Measurements from ENCODE around the gene GCAT. TPM values are rescaled to one million over a fixed set of nuclear protein-coding genes. Genes with fewer than 3 reads are reported as not detected.
A peak's percentile ranks its signal among the peaks of the same experiment; 100 is the strongest.

GCAT gene
- total and polyA plus RNA-seq, 4 donors = 22.2 to 27.5 (median 23.8) TPM

- Histone ChIP-seq H3K4me1 (ENCODE audit: control insufficient read depth, insufficient read depth, low read length) (peaks cover 17% of the 10 kb centered on the region), H3K36me3 (ENCODE audit: control insufficient read depth, insufficient read depth, low read length) (peaks cover 28% of the 10 kb centered on the region), H3K27me3 (ENCODE audit: control insufficient read depth, insufficient read depth, low read length) (no peaks in the 10 kb centered on the region), H3K27ac (ENCODE audit: low read depth, low read length) (no peak overlapping the region), H3K4me3 (ENCODE audit: low read depth, low read length) (no peak overlapping the region), H3K9me3 (ENCODE audit: control insufficient read depth, insufficient read depth, low read length) (no peaks in the 10 kb centered on the region)
- DNase-seq (ENCODE audit: low read depth in 4 of 6, low spot score in 6 of 6) = no peak
- 91% methylated on average over 2 of the region's 4 CpGs for WGBS (ENCODE audit: insufficient coverage)
Observed at GRCh38 chr22:37850801-37851200, 43.1 kb downstream of the GCAT start.

- 95% methylated on average over 4 of the region's 5 CpGs for WGBS (ENCODE audit: insufficient coverage)
- Histone ChIP-seq H3K4me3 (ENCODE audit: low read depth, low read length) (no peak overlapping the region), H3K27ac (ENCODE audit: low read depth, low read length) (no peak overlapping the region), H3K27me3 (ENCODE audit: control insufficient read depth, insufficient read depth, low read length) (no peaks in the 10 kb centered on the region), H3K4me1 (ENCODE audit: control insufficient read depth, insufficient read depth, low read length) (peaks cover 17% of the 10 kb centered on the region), H3K36me3 (ENCODE audit: control insufficient read depth, insufficient read depth, low read length) (peaks cover 42% of the 10 kb centered on the region), H3K9me3 (ENCODE audit: control insufficient read depth, insufficient read depth, low read length) (no peaks in the 10 kb centered on the region)
- DNase-seq (ENCODE audit: low read depth in 4 of 6, low spot score in 6 of 6) = no peak
Observed at GRCh38 chr22:37852418-37852817, 44.7 kb downstream of the GCAT start.

GRCh38 chr22:37854946-37855345, 47.2 kb downstream of the GCAT start:
- Histone ChIP-seq H3K27me3 (ENCODE audit: control insufficient read depth, insufficient read depth, low read length) (no peaks in the 10 kb centered on the region), H3K36me3 (ENCODE audit: control insufficient read depth, insufficient read depth, low read length) (peaks cover 59% of the 10 kb centered on the region), H3K4me3 (ENCODE audit: low read depth, low read length) (no peak overlapping the region), H3K4me1 (ENCODE audit: control insufficient read depth, insufficient read depth, low read length) (peaks cover 4% of the 10 kb centered on the region), H3K27ac (ENCODE audit: low read depth, low read length) (no peak overlapping the region), H3K9me3 (ENCODE audit: control insufficient read depth, insufficient read depth, low read length) (no peaks in the 10 kb centered on the region)
- WGBS (ENCODE audit: insufficient coverage) = 74% methylated on average over 2 of the region's 2 CpGs
- DNase-seq (ENCODE audit: low read depth in 4 of 6, low spot score in 6 of 6) = peak in 1 of 6 donors; percentile 21

GRCh38 chr22:37855462-37855861, 47.7 kb downstream of the GCAT start:
- whole genome bisulfite sequencing (ENCODE audit: insufficient coverage) = 89% methylated on average over 1 of the region's 2 CpGs
- H3K4me3 ChIP-seq (ENCODE audit: low read depth, low read length) = no peak overlapping the region

GRCh38 chr22:37860796-37861421, 53.2 kb downstream of the GCAT start:
- peaks cover 74% of the 10 kb centered on the region for H3K36me3 ChIP-seq (ENCODE audit: control insufficient read depth, insufficient read depth, low read length)
- no peak overlapping the region for H3K27ac ChIP-seq (ENCODE audit: low read depth, low read length)
- no peaks in the 10 kb centered on the region for H3K27me3 ChIP-seq (ENCODE audit: control insufficient read depth, insufficient read depth, low read length)
- DNase-seq (ENCODE audit: low read depth in 4 of 6, low spot score in 6 of 6) = no peak
- H3K4me3 ChIP-seq (ENCODE audit: low read depth, low read length) = no peak overlapping the region
- no peaks in the 10 kb centered on the region for H3K9me3 ChIP-seq (ENCODE audit: control insufficient read depth, insufficient read depth, low read length)
- no peaks in the 10 kb centered on the region for H3K4me1 ChIP-seq (ENCODE audit: control insufficient read depth, insufficient read depth, low read length)
- WGBS (ENCODE audit: insufficient coverage) = 100% methylated on average over 3 of the region's 7 CpGs

More at GRCh38 chr22:37855462-37855861, 47.7 kb downstream of the GCAT start:
- H3K27ac ChIP-seq (ENCODE audit: low read depth, low read length) = no peak overlapping the region
- DNase-seq (ENCODE audit: low read depth in 4 of 6, low spot score in 6 of 6) = no peak
- H3K36me3 ChIP-seq (ENCODE audit: control insufficient read depth, insufficient read depth, low read length) = peaks cover 64% of the 10 kb centered on the region
- H3K27me3 ChIP-seq (ENCODE audit: control insufficient read depth, insufficient read depth, low read length) = no peaks in the 10 kb centered on the region
- peaks cover under 1% of the 10 kb centered on the region for H3K4me1 ChIP-seq (ENCODE audit: control insufficient read depth, insufficient read depth, low read length)
- no peaks in the 10 kb centered on the region for H3K9me3 ChIP-seq (ENCODE audit: control insufficient read depth, insufficient read depth, low read length)

- 100% methylated on average over 1 of the region's 7 CpGs for WGBS (ENCODE audit: insufficient coverage)
- H3K9me3 ChIP-seq (ENCODE audit: control insufficient read depth, insufficient read depth, low read length) = no peaks in the 10 kb centered on the region
- H3K4me3 ChIP-seq (ENCODE audit: low read depth, low read length) = no peak overlapping the region
- H3K27me3 ChIP-seq (ENCODE audit: control insufficient read depth, insufficient read depth, low read length) = no peaks in the 10 kb centered on the region
- H3K4me1 ChIP-seq (ENCODE audit: control insufficient read depth, insufficient read depth, low read length) = no peaks in the 10 kb centered on the region
- H3K36me3 ChIP-seq (ENCODE audit: control insufficient read depth, insufficient read depth, low read length) = peaks cover 70% of the 10 kb centered on the region
- no peak for DNase-seq (ENCODE audit: low read depth in 4 of 6, low spot score in 6 of 6)
- H3K27ac ChIP-seq (ENCODE audit: low read depth, low read length) = no peak overlapping the region
Observed at GRCh38 chr22:37862570-37863325, 55.0 kb downstream of the GCAT start.

- H3K27ac ChIP-seq (ENCODE audit: low read depth, low read length) = no peak overlapping the region
- H3K4me1 ChIP-seq (ENCODE audit: control insufficient read depth, insufficient read depth, low read length) = no peaks in the 10 kb centered on the region
- H3K36me3 ChIP-seq (ENCODE audit: control insufficient read depth, insufficient read depth, low read length) = peaks cover 76% of the 10 kb centered on the region
- 95% methylated on average over 4 of the region's 6 CpGs for WGBS (ENCODE audit: insufficient coverage)
- H3K4me3 ChIP-seq (ENCODE audit: low read depth, low read length) = no peak overlapping the region
- no peaks in the 10 kb centered on the region for H3K9me3 ChIP-seq (ENCODE audit: control insufficient read depth, insufficient read depth, low read length)
- H3K27me3 ChIP-seq (ENCODE audit: control insufficient read depth, insufficient read depth, low read length) = no peaks in the 10 kb centered on the region
- DNase-seq (ENCODE audit: low read depth in 4 of 6, low spot score in 6 of 6) = no peak
Observed at GRCh38 chr22:37865510-37865909, 57.8 kb downstream of the GCAT start.

Small RNA genes lying within 50 kb of the gene (small RNA-seq; reads per million reads assigned to genes)
- 0.81 reads per million, percentile 74 among the genes with 10 or more reads in this experiment for gene MIR659 (ENCODE audit: low replicate concordance)

Other genes with a start within 250 kb of the GCAT start
- gene CDC42EP1, start 247.5 kb upstream of the GCAT start, total RNA-seq = 10 to 100 TPM in 1 of 2 donors, 1 to 10 TPM in 1; 4.8 to 23.3 TPM
- 10 to 100 TPM; 39.6 to 41.3 TPM for gene CDC42EP1, start 247.5 kb upstream of the GCAT start, polyA plus RNA-seq (ENCODE audit: insufficient read length in 2 of 2)
- not detected for gene LGALS2, start 227.8 kb upstream of the GCAT start, total RNA-seq
- under 1 TPM; 0.74 to 0.92 TPM for gene LGALS2, start 227.8 kb upstream of the GCAT start, polyA plus RNA-seq (ENCODE audit: insufficient read length in 2 of 2)
- gene GGA1, start 199.1 kb upstream of the GCAT start, total RNA-seq = 10 to 100 TPM; 27.2 to 47.4 TPM
- 10 to 100 TPM; 59.3 to 80.3 TPM for gene GGA1, start 199.1 kb upstream of the GCAT start, polyA plus RNA-seq (ENCODE audit: insufficient read length in 2 of 2)
- 1 to 10 TPM; 3.6 to 8.8 TPM for gene SH3BP1, start 168.3 kb upstream of the GCAT start, total RNA-seq
- gene SH3BP1, start 168.3 kb upstream of the GCAT start, polyA plus RNA-seq (ENCODE audit: insufficient read length in 2 of 2) = 1 to 10 TPM; 5.7 to 5.9 TPM
- gene PDXP, start 149.2 kb upstream of the GCAT start, total RNA-seq = 10 to 100 TPM; 44.1 to 44.3 TPM
- gene PDXP, start 149.2 kb upstream of the GCAT start, polyA plus RNA-seq (ENCODE audit: insufficient read length in 2 of 2) = 100 to 1,000 TPM; 118 to 121 TPM
- gene LGALS1, start 132.3 kb upstream of the GCAT start, total RNA-seq = 1,000 to 10,000 TPM in 1 of 2 donors, 100 to 1,000 TPM in 1; 572 to 1,031 TPM
- gene LGALS1, start 132.3 kb upstream of the GCAT start, polyA plus RNA-seq (ENCODE audit: insufficient read length in 2 of 2) = 100 to 1,000 TPM; 373 to 592 TPM
- 10 to 100 TPM; 12.2 to 28.4 TPM for gene NOL12, start 121.6 kb upstream of the GCAT start, total RNA-seq
- 10 to 100 TPM; 39.3 to 40.6 TPM for gene NOL12, start 121.6 kb upstream of the GCAT start, polyA plus RNA-seq (ENCODE audit: insufficient read length in 2 of 2)
- gene TRIOBP, start 110.9 kb upstream of the GCAT start, total RNA-seq = 10 to 100 TPM; 32.3 to 58.9 TPM
- gene TRIOBP, start 110.9 kb upstream of the GCAT start, polyA plus RNA-seq (ENCODE audit: insufficient read length in 2 of 2) = 10 to 100 TPM; 52.8 to 72.9 TPM
- not detected for gene GALR3, start 15.4 kb downstream of the GCAT start, total RNA-seq
- gene GALR3, start 15.4 kb downstream of the GCAT start, polyA plus RNA-seq (ENCODE audit: insufficient read length in 2 of 2) = not detected
- 10 to 100 TPM; 10.1 to 24.9 TPM for gene ANKRD54, start 36.4 kb downstream of the GCAT start, total RNA-seq
- 10 to 100 TPM; 42.9 to 43.2 TPM for gene ANKRD54, start 36.4 kb downstream of the GCAT start, polyA plus RNA-seq (ENCODE audit: insufficient read length in 2 of 2)
- 100 to 1,000 TPM; 347 to 814 TPM for gene EIF3L, start 41.5 kb downstream of the GCAT start, total RNA-seq
- 100 to 1,000 TPM; 590 to 635 TPM for gene EIF3L, start 41.5 kb downstream of the GCAT start, polyA plus RNA-seq (ENCODE audit: insufficient read length in 2 of 2)
- 10 to 100 TPM; 16.1 to 22.9 TPM for gene MICALL1, start 98.4 kb downstream of the GCAT start, total RNA-seq
- gene MICALL1, start 98.4 kb downstream of the GCAT start, polyA plus RNA-seq (ENCODE audit: insufficient read length in 2 of 2) = 10 to 100 TPM; 44.0 to 50.1 TPM
- 1 to 10 TPM in 1 of 2 donors, under 1 TPM in 1; 0.69 to 1.7 TPM for gene C22orf23, start 145.7 kb downstream of the GCAT start, total RNA-seq
- 10 to 100 TPM; 15.1 to 18.8 TPM for gene C22orf23, start 145.7 kb downstream of the GCAT start, polyA plus RNA-seq (ENCODE audit: insufficient read length in 2 of 2)
- gene POLR2F, start 145.8 kb downstream of the GCAT start, total RNA-seq = 100 to 1,000 TPM in 1 of 2 donors, 10 to 100 TPM in 1; 24.3 to 102 TPM
- gene POLR2F, start 145.8 kb downstream of the GCAT start, polyA plus RNA-seq (ENCODE audit: insufficient read length in 2 of 2) = 100 to 1,000 TPM; 120 to 125 TPM
- 10 to 100 TPM; 28.8 to 41.4 TPM for gene SOX10, start 176.6 kb downstream of the GCAT start, total RNA-seq
- gene SOX10, start 176.6 kb downstream of the GCAT start, polyA plus RNA-seq (ENCODE audit: insufficient read length in 2 of 2) = 100 to 1,000 TPM; 264 to 304 TPM
- gene PICK1, start 249.5 kb downstream of the GCAT start, total RNA-seq = 10 to 100 TPM; 21.7 to 37.0 TPM
- gene PICK1, start 249.5 kb downstream of the GCAT start, polyA plus RNA-seq (ENCODE audit: insufficient read length in 2 of 2) = 10 to 100 TPM; 32.8 to 48.6 TPM